ENCODE data around the gene LENEP.
A peak's percentile ranks its signal among the peaks of the same experiment; 100 is the strongest.

The LENEP gene

GRCh38 chr1:155011437-155012025, 18.1 kb downstream of the LENEP start:
- DNase-seq (ENCODE audit: low read depth) = no peak

DNA sequence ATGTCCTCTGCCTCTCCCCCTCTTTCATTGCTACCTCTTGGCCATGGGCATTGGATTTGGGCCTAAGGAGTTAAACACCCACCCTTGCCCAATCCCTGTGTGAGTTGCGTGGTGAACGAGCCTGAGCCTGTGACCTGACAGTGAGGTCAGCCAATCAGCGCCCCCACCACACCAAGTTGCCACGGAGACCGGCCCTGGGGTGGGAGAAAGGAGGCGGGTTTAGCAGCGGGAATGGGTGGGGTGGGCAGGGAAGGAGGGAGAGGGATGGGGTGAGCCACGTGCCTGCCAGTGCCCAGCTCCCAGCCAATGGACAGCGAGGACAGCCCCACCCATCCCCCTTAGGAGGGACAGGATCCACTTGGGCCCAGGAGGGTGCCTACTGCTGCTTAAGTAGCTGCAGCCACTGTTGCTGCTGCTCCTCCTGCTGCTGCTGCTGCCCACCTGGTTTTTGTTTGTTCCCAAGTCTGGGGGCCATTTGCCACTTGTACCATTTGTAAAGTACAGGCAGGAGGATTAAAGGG, 18.7 kb downstream of the LENEP start:
- no peak for DNase-seq (ENCODE audit: low read depth)

- no peak for DNase-seq (ENCODE audit: low read depth)
These were observed 19.6 kb downstream of the LENEP start for GRCh38 chr1:155012776-155013602.

DNA sequence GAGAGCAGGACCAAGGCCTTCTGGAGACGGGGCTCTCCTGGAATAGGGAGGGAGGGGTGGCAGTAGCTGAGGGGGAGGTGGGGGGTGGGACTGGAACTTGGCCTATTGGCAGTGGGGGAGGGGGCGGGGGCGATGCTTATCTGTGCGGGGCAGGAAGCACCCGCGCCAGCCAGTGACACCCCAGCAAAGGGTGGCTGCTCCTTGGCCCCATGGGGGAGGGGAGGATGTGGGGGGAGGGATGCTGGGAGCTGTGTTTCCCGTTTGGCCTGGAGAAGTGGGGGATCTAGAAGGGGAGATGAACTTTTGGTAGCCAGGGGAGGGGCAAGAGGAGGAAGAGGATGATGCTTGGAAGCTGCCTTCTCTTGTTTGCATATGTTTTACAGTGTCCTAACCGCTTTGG, 20.2 kb downstream of the LENEP start:
- DNase-seq (ENCODE audit: low read depth) = no peak

DNA sequence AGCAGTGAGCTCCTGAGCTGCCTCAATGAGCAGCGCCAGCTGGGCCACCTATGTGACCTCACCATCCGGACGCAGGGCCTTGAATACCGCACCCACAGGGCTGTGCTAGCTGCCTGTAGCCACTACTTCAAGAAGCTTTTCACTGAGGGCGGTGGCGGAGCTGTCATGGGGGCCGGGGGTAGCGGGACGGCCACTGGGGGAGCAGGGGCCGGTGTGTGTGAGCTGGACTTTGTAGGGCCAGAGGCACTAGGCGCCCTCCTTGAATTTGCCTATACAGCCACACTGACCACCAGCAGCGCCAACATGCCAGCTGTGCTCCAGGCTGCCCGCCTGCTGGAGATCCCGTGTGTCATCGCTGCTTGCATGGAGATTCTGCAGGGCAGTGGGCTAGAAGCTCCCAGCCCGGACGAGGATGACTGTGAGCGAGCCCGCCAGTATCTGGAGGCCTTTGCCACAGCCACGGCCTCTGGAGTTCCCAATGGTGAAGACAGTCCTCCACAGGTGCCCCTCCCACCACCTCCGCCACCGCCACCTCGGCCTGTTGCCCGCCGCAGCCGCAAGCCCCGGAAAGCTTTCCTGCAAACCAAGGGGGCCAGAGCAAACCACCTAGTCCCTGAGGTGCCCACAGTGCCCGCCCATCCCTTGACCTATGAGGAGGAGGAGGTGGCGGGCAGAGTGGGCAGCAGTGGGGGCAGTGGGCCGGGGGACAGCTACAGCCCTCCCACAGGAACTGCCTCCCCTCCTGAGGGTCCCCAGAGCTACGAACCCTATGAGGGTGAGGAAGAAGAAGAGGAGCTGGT, 21.5 kb downstream of the LENEP start:
- DNase-seq (ENCODE audit: low read depth) = no peak

- no peak for DNase-seq (ENCODE audit: low read depth)
These were observed 22.3 kb downstream of the LENEP start for GRCh38 chr1:155015527-155016230.

- DNase-seq (ENCODE audit: low read depth) = no peak
These were observed 22.9 kb downstream of the LENEP start for GRCh38 chr1:155016231-155016831.

DNA sequence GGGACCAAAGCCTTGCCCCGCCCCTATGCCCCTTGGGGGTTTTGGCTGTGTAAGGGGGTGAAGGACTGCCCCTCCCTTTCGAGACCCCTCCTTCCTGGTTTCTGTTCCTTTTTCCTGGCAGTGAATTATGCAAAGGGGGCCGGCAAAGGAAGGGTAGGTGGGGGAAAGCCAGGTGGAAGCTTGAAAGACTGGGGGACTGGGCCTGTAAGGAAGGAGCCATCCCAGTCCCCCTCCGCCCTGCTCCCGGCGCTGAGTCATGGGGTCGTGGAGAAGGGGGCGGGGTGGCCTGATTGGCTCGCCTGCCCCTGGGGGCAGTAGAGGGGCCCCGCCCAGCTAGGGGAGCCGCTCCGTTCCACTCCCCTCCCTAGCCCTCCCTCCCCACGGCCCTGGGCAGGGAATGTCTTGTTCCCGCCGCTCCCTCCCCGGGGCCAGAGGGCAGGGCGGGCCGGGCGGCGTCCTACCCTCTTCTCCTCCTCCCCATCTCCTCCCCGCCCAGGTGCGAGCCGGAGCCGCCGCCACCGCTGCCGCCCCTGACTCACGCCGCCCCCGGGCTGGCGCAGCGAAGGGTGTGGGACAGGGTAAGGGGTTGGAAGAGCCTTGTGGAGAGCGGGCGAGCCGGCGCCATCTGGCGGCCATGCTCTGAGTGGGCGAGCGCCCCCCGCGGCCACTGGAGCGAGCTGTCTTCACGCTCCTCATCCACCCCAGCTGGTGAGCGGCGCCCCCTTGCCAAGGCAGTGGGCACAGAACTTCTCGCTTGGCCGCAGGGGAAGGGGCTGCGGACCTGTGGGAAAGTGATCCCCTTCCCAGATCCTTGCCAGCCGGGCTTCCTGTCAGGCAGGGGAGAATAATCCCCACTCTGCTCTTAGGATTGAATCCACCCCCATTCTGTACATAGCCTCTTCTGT, 23.9 kb downstream of the LENEP start:
- DNase-seq (ENCODE audit: low read depth) = peak; percentile 84

DNA sequence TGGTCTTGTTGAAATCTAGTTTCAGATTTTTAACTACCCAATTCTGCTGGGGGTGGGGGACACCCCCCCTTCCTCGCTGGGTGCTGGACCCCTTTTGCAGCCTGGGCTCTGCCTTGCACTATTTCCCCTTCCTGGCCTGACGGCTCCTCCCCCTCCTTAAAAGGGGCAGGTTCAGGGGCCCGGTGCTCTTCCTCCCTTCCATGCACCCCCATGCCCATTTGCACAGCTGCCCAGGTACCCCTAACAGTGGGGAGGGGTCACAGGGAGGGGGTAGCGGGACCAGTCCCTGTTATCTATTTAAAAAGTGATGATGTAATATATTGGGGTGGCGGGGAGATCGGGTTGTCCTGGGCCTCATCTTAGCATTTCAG, 24.5 kb downstream of the LENEP start:
- no peak for DNase-seq (ENCODE audit: low read depth)

DNA sequence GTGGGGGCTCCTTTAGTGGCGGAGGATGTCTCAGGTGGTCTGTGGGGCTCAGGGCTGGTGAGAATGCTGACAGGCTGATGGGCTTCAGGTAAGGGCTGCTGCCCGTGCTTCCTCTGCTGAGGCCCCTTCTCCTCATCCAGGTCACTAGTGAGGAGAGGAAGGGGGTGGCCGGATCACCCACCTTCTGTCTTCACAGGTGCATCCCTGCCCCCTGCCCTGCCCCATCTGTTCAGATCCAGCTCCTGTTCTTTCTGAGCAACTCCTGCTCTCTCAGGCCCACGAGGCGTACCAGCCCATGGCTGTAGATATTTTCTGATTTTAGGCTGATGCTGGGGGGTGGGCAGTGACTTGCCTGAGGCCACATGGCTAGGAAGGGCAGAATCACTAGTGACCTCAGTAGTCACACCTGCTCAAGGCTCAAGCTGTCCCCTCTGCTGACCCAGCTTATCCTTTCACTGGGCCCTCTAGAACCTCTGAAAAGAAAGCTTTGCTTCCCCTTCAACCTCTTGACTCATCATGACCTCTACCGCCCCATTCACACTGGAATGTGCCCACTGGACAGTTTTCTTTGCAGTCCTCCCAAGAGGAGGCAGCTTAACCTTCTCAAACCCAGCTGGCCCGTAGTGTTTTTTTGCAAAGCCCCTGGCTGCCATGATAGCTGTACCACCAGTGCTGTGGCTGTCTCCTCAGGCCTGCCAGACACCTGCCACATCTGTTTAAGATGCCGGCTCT, 25.4 kb downstream of the LENEP start:
- DNase-seq (ENCODE audit: low read depth) = no peak

GRCh38 chr1:155019377-155020245, 26.2 kb downstream of the LENEP start:
- no peak for DNase-seq (ENCODE audit: low read depth)

DNA sequence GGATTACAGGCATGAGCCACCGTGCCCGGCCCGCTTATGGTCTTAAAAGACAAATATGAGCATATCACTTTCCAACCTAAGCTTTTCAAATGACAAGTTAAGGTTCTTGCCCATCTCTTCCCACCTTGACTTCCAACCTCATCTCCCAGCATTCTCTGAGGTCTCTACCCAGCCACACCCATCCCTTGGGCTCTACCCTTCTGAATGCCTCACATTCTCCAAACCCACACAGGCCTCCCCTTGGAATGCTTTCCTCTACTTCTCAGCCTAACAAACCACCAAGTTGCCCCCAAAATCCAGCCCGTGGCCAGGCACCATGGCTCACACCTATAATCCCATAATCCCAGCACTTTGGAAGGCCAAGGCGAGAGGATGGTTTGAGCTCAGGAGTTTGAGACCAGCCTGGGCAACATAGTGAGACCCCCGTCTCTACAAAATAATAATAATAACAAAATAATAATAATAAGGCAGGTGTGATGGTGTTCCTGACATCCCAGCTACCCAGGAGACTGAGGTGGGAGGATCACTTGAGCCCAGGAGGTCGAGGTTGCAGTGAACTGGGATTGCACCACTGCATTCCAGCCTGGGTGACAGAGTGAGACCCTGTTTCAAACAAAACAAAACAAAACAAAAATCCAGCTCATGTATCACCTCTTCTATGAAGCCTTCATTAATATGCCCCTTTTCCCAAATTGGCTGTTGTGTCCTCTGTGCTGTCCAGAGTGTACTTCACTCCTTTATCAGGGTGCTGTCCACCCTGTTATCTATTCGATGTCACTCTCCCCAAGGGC, 28.9 kb downstream of the LENEP start:
- DNase-seq (ENCODE audit: low read depth) = no peak

GRCh38 chr1:155022927-155023236, 29.5 kb downstream of the LENEP start:
- DNase-seq (ENCODE audit: low read depth) = no peak

- DNase-seq (ENCODE audit: low read depth) = no peak
These were observed 30.2 kb downstream of the LENEP start for GRCh38 chr1:155023627-155024026.

GRCh38 chr1:155024315-155024714, 30.9 kb downstream of the LENEP start:
- no peak for DNase-seq (ENCODE audit: low read depth)

- no peak for DNase-seq (ENCODE audit: low read depth)
These were observed 32.8 kb downstream of the LENEP start for GRCh38 chr1:155026154-155026553.

GRCh38 chr1:155026588-155026987, 33.2 kb downstream of the LENEP start:
- no peak for DNase-seq (ENCODE audit: low read depth)

- no peak for DNase-seq (ENCODE audit: low read depth)
These were observed 36.3 kb downstream of the LENEP start for GRCh38 chr1:155029513-155030242.

Data from stimulated activated CD8-positive, alpha-beta memory T cell treated with anti-CD3 and anti-CD28 coated beads, Interleukin-4, amount 100 ng/mL, for 24 hours (primary cell).